Subcutaneous adipose tissue (tissue), 4 donors: ENCODE data around the gene RXFP2. TPM values are rescaled to one million over a fixed set of nuclear protein-coding genes. Genes with fewer than 3 reads are reported as not detected.

Experiments used
- CTCF ChIP-seq: fragments of 450-650 bp; IDR thresholded peaks from one replicate; pipeline ENCODE4 v1.5.1; 2016; ENCODE audit warnings: low read depth, mild to moderate bottlenecking, control low read depth, antibody characterized with exemption, moderate library complexity
- total RNA-seq, 4 donors: library from RNA; depleted of rRNA; stranded (reverse); fragments of >200 nt; gene quantifications; one replicate each; pipeline ENCODE4 v1.1.0, GENCODE V29; 2016

RXFP2 gene
- total RNA-seq, 4 donors from 2014 or later, result 0.33 to 1.1 (median 0.75) TPM; not detected in 1

GRCh38 chr13:31775148-31775547, 35.8 kb downstream of the RXFP2 start:
- TF ChIP-seq CTCF, result no peak

- no peak for TF ChIP-seq CTCF
Observed at GRCh38 chr13:31775686-31776085, 36.4 kb downstream of the RXFP2 start.

- no peak for TF ChIP-seq CTCF
Observed at GRCh38 chr13:31781064-31781463, 41.7 kb downstream of the RXFP2 start.

GRCh38 chr13:31786011-31786410, 46.7 kb downstream of the RXFP2 start:
- no peak for TF ChIP-seq CTCF

GRCh38 chr13:31790992-31791391, 51.7 kb downstream of the RXFP2 start:
- no peak for TF ChIP-seq CTCF

GRCh38 chr13:31793246-31793645, 53.9 kb downstream of the RXFP2 start:
- TF ChIP-seq CTCF, result no peak

- TF ChIP-seq CTCF, result no peak
Observed at GRCh38 chr13:31794452-31794851, 55.1 kb downstream of the RXFP2 start.
